ENCODE measurements around the gene FARP1. TPM values are rescaled to one million over a fixed set of nuclear protein-coding genes. Genes with fewer than 3 reads are reported as not detected.

The FARP1 gene
- total RNA-seq, 2 donors from 2014 or later = 89.5 to 93.6 TPM

GRCh38 chr13:98439896-98440295 is 297.0 kb downstream of the FARP1 start:
- Histone ChIP-seq H3K27ac (no peak overlapping the region), H3K9me3 (no peaks in the 10 kb centered on the region), H3K4me1 (no peaks in the 10 kb centered on the region), H3K27me3 (no peaks in the 10 kb centered on the region), H3K4me3 (no peak overlapping the region), H3K36me3 (replicated peaks in 1 of 2; ENCODE audit: insufficient read depth in 1 of 2, low read depth in 2 of 2) (peaks cover 0 to 9% of the 10 kb centered on the region in 2 donors)
- TF ChIP-seq POLR2A (IDR thresholded peaks at IDR 0.05) = no peak
- TF ChIP-seq CTCF (IDR thresholded peaks at IDR 0.05) = no peak
- no peak for ATAC-seq
- intact Hi-C loops (cut with DNase I) = loop anchor here (10.0 kb wide), 2 partner anchors 295 to 585 kb away; partner anchors contain the start of gene FARP1
- DNase-seq = no peak
- 92 to 99% methylated on average over 10 to 16 of the region's 16 CpGs for WGBS, 2 donors

DNA sequence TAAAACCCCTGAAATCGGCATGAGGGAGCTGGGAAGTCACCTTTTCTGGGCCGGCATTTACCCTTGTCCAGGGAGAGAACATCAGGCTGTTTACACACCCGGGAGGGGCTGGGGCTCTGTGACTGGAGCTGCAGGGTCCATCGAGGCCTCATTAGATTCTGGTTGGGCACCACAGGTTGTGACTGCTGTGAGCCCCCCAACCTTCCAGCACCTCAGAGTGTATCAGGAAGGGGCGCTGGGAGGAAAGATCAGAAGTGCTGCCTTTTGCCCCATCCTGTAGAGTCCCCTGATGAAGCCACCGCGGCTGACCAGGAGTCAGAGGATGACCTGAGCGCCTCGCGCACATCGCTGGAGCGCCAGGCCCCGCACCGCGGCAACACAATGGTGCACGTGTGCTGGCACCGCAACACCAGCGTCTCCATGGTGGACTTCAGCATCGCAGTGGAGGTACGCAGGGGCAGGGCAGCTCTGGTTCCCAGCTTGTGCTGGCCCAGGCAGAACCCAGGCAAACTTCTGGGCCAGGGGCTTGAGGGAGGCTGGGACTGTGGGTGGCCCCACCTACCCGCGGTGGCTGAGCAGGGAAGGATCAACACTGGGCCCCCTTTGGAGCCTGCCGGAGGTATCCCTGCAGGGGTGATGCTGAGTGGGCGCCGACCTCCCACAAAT is 297.6 kb downstream of the FARP1 start:
- Histone ChIP-seq H3K4me3 (no peak overlapping the region), H3K27me3 (no peaks in the 10 kb centered on the region), H3K4me1 (no peaks in the 10 kb centered on the region), H3K9me3 (no peaks in the 10 kb centered on the region), H3K36me3 (replicated peaks in 1 of 2; ENCODE audit: insufficient read depth in 1 of 2, low read depth in 2 of 2) (peaks cover 0 to 8% of the 10 kb centered on the region in 2 donors), H3K27ac (no peak overlapping the region)
- TF ChIP-seq POLR2A (IDR thresholded peaks at IDR 0.05) = no peak
- DNase-seq (no peak), ATAC-seq (no peak)
- WGBS, 2 donors = 91 to 94% methylated on average over 15 to 23 of the region's 25 CpGs
- intact Hi-C loops (cut with DNase I) = no loop called here

DNA sequence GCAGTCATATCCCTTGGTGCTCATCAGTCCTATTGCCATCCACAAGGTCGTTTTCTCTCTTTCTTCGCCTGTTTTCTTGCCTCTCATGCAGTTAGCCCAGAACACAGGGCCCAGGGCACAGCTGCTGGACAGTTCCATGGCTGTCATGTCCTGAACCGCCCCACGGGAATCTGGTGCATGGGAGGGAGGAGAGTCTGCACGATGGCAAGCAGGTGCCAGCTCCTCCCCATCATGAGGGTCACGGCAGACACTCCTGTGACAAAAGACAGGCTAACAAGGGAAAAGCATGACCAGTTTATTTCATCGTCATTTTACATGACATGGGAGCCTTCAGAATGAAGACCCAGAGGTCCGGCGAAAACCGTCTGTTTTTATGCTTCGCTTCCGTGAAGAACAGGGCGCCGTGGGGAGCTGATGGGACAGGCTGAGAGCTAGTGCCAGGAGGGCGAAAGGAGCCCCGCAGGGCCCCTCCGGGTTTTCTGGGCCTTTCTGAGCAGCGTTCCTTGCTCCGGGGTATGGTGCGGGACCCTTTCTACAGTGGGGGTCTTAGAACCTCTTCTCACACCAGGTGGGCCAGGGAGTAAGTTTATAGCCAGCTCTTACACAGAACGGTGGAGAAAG is 298.3 kb downstream of the FARP1 start:
- no peaks in the 10 kb centered on the region for H3K9me3 ChIP-seq
- intact Hi-C loops (cut with DNase I) = no loop called here
- no peak for DNase-seq
- 82 to 92% methylated on average over 20 to 21 of the region's 21 CpGs for WGBS, 2 donors
- peaks cover 0 to 8% of the 10 kb centered on the region in 2 donors for H3K36me3 ChIP-seq (replicated peaks in 1 of 2; ENCODE audit: insufficient read depth in 1 of 2, low read depth in 2 of 2)
- TF ChIP-seq POLR2A (IDR thresholded peaks at IDR 0.05) = no peak
- no peak for ATAC-seq
- no peaks in the 10 kb centered on the region for H3K27me3 ChIP-seq
- H3K4me1 ChIP-seq = no peaks in the 10 kb centered on the region
- H3K4me3 ChIP-seq = no peak overlapping the region
- H3K27ac ChIP-seq = no peak overlapping the region

GRCh38 chr13:98442391-98443230 is 299.7 kb downstream of the FARP1 start:
- no peaks in the 10 kb centered on the region for H3K27me3 ChIP-seq
- H3K4me1 ChIP-seq = no peaks in the 10 kb centered on the region
- ATAC-seq = no peak
- intact Hi-C loops (cut with DNase I) = no loop called here
- TF ChIP-seq POLR2A (IDR thresholded peaks at IDR 0.05) (no peak), CTCF (IDR thresholded peaks at IDR 0.05) (no peak)
- DNase-seq = no peak
- WGBS, 2 donors = 82 to 86% methylated on average over 26 to 27 of the region's 27 CpGs
- no peak overlapping the region for H3K27ac ChIP-seq
- H3K4me3 ChIP-seq = no peak overlapping the region
- H3K36me3 ChIP-seq (replicated peaks in 1 of 2; ENCODE audit: insufficient read depth in 1 of 2, low read depth in 2 of 2) = peaks cover under 1 to 14% of the 10 kb centered on the region in 2 donors
- H3K9me3 ChIP-seq = no peaks in the 10 kb centered on the region

- Histone ChIP-seq H3K4me3 (no peak overlapping the region), H3K9me3 (no peaks in the 10 kb centered on the region), H3K27me3 (no peaks in the 10 kb centered on the region), H3K27ac (no peak overlapping the region), H3K4me1 (no peaks in the 10 kb centered on the region), H3K36me3 (replicated peaks in 1 of 2; ENCODE audit: insufficient read depth in 1 of 2, low read depth in 2 of 2) (peaks cover 5 to 14% of the 10 kb centered on the region in 2 donors)
- intact Hi-C loops (cut with DNase I) = no loop called here
- no peak for DNase-seq
- TF ChIP-seq CTCF (IDR thresholded peaks at IDR 0.05) = no peak
- no peak for TF ChIP-seq POLR2A (IDR thresholded peaks at IDR 0.05)
- ATAC-seq = no peak
- WGBS, 2 donors = 69 to 84% methylated on average over 9 to 11 of the region's 11 CpGs
Observed at GRCh38 chr13:98443329-98443728, 300.4 kb downstream of the FARP1 start.

Measured in body of pancreas (tissue), 4 donors.